Liver (tissue), 3 donors: ENCODE data around the gene BICRA.
"Not testable (repeated sequence)": the region's sequence is repeated elsewhere in the genome, so short reads cannot be mapped to it uniquely, and the experiment has no call there.

Experiments used
- ATF3 ChIP-seq: IDR thresholded peaks from 2 replicates; pipeline ENCODE4 v1.6.1; 2016; ENCODE audit warnings: antibody characterized with exemption
- JUND ChIP-seq, 2 donors: IDR thresholded peaks; 2 replicates each; pipeline ENCODE4 v1.6.1; 2016; ENCODE audit warnings: antibody characterized with exemption in 2 of 2
- MAX ChIP-seq: IDR thresholded peaks from 2 replicates; pipeline ENCODE4 v1.6.1; 2016; ENCODE audit warnings: antibody characterized with exemption
- NR2F2 ChIP-seq: IDR thresholded peaks from 2 replicates; pipeline ENCODE4 v1.6.1; 2016; ENCODE audit warnings: antibody characterized with exemption
- RAD21 ChIP-seq, 2 donors: IDR thresholded peaks; 2 replicates each; pipeline ENCODE4 v1.6.1; 2016; ENCODE audit warnings: antibody characterized with exemption in 2 of 2, mild to moderate bottlenecking in 2 of 2
- REST ChIP-seq: IDR thresholded peaks from 2 replicates; pipeline ENCODE4 v1.6.1; 2016; ENCODE audit warnings: antibody characterized with exemption, mild to moderate bottlenecking
- TAF1 ChIP-seq: conservative IDR thresholded peaks from 2 replicates; pipeline ENCODE4 v1.6.1; 2016; ENCODE audit warnings: antibody characterized with exemption, mild to moderate bottlenecking
- ZBTB33 ChIP-seq: IDR thresholded peaks from 2 replicates; pipeline ENCODE4 v1.6.1; 2016; ENCODE audit warnings: antibody characterized with exemption
- TF ChIP-seq, protein P1 (sequence below): fragments of 150-350 bp; IDR thresholded peaks from 2 replicates; pipeline ENCODE4 v1.5.1; 2017; ENCODE audit warnings: improper control_type of control experiment, low read depth, low read length; ENCODE audit not compliant: missing input control
- donor health status: healthy.
- donor health status: healthy.

DNA sequence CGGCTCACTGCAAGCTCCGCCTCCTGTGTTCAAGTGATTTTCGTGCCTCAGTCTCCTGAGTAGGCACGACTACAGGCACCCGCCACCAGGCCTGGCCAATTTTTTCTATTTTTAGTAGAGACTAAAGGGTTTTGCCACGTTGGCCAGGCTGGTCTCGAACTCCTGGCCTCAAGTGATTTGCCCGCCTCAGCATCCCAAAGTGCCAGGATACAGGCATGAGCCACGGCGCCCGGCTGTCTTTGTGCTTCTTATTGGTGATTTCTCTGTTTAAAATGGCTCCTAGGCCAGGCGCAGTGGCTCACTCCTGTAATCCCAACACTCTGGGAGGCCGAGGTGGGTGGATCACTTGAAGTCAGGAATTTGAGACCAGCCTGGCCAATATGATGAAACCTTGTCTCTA lies 59.6 kb downstream of the BICRA start:
- TF ChIP-seq, protein P1, sequence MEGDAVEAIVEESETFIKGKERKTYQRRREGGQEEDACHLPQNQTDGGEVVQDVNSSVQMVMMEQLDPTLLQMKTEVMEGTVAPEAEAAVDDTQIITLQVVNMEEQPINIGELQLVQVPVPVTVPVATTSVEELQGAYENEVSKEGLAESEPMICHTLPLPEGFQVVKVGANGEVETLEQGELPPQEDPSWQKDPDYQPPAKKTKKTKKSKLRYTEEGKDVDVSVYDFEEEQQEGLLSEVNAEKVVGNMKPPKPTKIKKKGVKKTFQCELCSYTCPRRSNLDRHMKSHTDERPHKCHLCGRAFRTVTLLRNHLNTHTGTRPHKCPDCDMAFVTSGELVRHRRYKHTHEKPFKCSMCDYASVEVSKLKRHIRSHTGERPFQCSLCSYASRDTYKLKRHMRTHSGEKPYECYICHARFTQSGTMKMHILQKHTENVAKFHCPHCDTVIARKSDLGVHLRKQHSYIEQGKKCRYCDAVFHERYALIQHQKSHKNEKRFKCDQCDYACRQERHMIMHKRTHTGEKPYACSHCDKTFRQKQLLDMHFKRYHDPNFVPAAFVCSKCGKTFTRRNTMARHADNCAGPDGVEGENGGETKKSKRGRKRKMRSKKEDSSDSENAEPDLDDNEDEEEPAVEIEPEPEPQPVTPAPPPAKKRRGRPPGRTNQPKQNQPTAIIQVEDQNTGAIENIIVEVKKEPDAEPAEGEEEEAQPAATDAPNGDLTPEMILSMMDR, result not testable (repeated sequence)
- not testable (repeated sequence) for TF ChIP-seq ATF3; MAX; REST; RAD21 (IDR thresholded peaks at IDR 0.05); TAF1; JUND (IDR thresholded peaks at IDR 0.05); ZBTB33; NR2F2
